PC-3 (cell line): ENCODE data around the gene SYAP1. TPM values are rescaled to one million over a fixed set of nuclear protein-coding genes. Genes with fewer than 3 reads are reported as not detected.
"Not testable (repeated sequence)": the region's sequence is repeated elsewhere in the genome, so short reads cannot be mapped to it uniquely, and the experiment has no call there.

Experiments used
- ATAC-seq: fragments of 200-7000 bp; cut with Tn5 transposase; 2 replicates; pipeline ENCODE4 v1.9.1; 2020; ENCODE audit warnings: mild to moderate bottlenecking, moderate library complexity
- BruUV-seq: library from RNA; stranded (reverse); fragments of 400-500 nt; replicated peaks from 2 replicates; lab custom pipeline; 2021; lab: Mats Ljungman, UMichigan
- CTCF ChIA-PET: fragments of 300-600 bp; sonication (Branson Sonifier 250); formaldehyde crosslinking; loops from one replicate; lab custom pipeline; 2022; ENCODE audit warnings: antibody characterized with exemption; lab: Charles Lee
- POLR2A ChIA-PET: fragments of 300-600 bp; sonication (Branson Sonifier 250); formaldehyde crosslinking; loops from one replicate; lab custom pipeline; 2022; ENCODE audit warnings: antibody characterized with exemption; ENCODE audit not compliant: unreplicated experiment; lab: Charles Lee
- DNase-seq: peaks from one replicate; pipeline ENCODE4 v3.0.0-alpha.2; 2015
- H2AFZ ChIP-seq: fragments of 300-600 bp; sonication (generic); 2 replicates; pipeline ENCODE4 v1.6.0; 2016; ENCODE audit warnings: antibody characterized with exemption, low read length
- H3F3A ChIP-seq: fragments of 300-600 bp; sonication (generic); one replicate; pipeline ENCODE4 v1.6.0; 2017; ENCODE audit warnings: antibody characterized with exemption, low read length, control low read depth, mild to moderate bottlenecking; ENCODE audit not compliant: unreplicated experiment
- H3K27ac ChIP-seq: fragments of 300-600 bp; sonication (generic); 2 replicates; pipeline ENCODE4 v1.5.1; 2016; ENCODE audit warnings: mild to moderate bottlenecking, low read length
- H3K27me3 ChIP-seq: fragments of 300-600 bp; sonication (generic); 2 replicates; pipeline ENCODE4 v1.6.1; 2016; ENCODE audit warnings: low read length, mixed read lengths
- H3K36me3 ChIP-seq: fragments of 300-600 bp; sonication (generic); 2 replicates; pipeline ENCODE4 v1.6.1; 2016; ENCODE audit warnings: low read depth, mixed run types, low read length, mixed read lengths
- H3K4me1 ChIP-seq: fragments of 300-600 bp; sonication (generic); 2 replicates; pipeline ENCODE4 v1.5.1; 2016; ENCODE audit warnings: low read length; ENCODE audit not compliant: insufficient read depth
- H3K4me2 ChIP-seq: fragments of 300-600 bp; sonication (generic); 2 replicates; pipeline ENCODE4 v1.6.0; 2016; ENCODE audit warnings: low read length
- H3K4me3 ChIP-seq: fragments of 300-600 bp; sonication (generic); 2 replicates; pipeline ENCODE4 v1.5.1; 2016; ENCODE audit warnings: mild to moderate bottlenecking, low read length, mixed read lengths
- H3K79me2 ChIP-seq: fragments of 300-600 bp; sonication (generic); 2 replicates; pipeline ENCODE4 v1.6.1; 2017; ENCODE audit warnings: low read length, mixed read lengths
- H3K9ac ChIP-seq: fragments of 300-600 bp; sonication (generic); 2 replicates; pipeline ENCODE4 v1.6.0; 2016; ENCODE audit warnings: mild to moderate bottlenecking, low read length
- H3K9me2 ChIP-seq: fragments of 300-600 bp; sonication (generic); replicated peaks from 2 replicates; pipeline ENCODE4 v1.6.1; 2016; ENCODE audit warnings: mixed run types, low read length, mixed read lengths
- H3K9me3 ChIP-seq: fragments of 300-600 bp; sonication (generic); 2 replicates; pipeline ENCODE4 v1.6.1; 2016; ENCODE audit warnings: low read length, mixed read lengths
- H4K20me1 ChIP-seq: fragments of 300-600 bp; sonication (generic); 2 replicates; pipeline ENCODE4 v1.6.1; 2016; ENCODE audit warnings: low read length, mixed read lengths
- CTCF ChIP-seq: fragments of 300-600 bp; sonication (generic); conservative IDR thresholded peaks from 2 replicates; pipeline ENCODE4 v1.5.1; 2017; ENCODE audit warnings: antibody characterized with exemption, low read depth, mild to moderate bottlenecking, low read length
- EZH2 ChIP-seq: fragments of 300-600 bp; sonication (generic); IDR thresholded peaks from one replicate; pipeline ENCODE4 v1.6.1; 2017; ENCODE audit warnings: antibody characterized with exemption, mild to moderate bottlenecking, low read length; ENCODE audit not compliant: unreplicated experiment
- EZH2phosphoT487 ChIP-seq: fragments of 300-600 bp; sonication (generic); IDR thresholded peaks from 2 replicates; pipeline ENCODE4 v1.6.1; 2018; ENCODE audit warnings: mild to moderate bottlenecking, antibody characterized with exemption, low read length, borderline replicate concordance
- intact Hi-C: fragments of 100-400 bp; cut with micrococcal nuclease; formaldehyde crosslinking; loops from 2 replicates; pipeline ENCODE4 v1.9.0; 2023
- total RNA-seq: library from RNA; depleted of rRNA; stranded (reverse); fragments of >200 nt; gene quantifications from 2 replicates; pipeline ENCODE4 v1.2.3, GENCODE V29; 2014

The SYAP1 gene
- total RNA-seq, 1 experiment from 2014 or later, result 51.9 TPM

DNA sequence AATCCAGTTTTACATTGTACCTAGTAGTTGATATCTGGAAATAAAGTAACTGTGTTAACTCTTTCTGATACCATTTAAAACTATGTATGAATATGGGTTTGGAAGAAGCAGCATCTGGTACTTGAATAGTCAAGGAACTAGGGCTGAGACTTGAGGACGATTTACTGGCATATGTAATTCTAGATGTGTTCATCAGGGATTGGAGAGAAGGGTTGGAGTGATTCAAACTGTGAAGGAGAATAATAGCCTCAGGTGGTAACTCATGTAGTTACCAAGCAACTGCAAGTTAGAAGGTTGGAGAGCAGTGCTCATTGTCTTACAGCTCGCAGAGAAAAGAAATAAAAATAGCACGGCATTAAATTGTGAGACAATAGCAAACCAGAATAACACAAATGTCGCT, 37.3 kb downstream of the SYAP1 start:
- no peaks in the 10 kb centered on the region for H3F3A ChIP-seq
- H3K9me2 ChIP-seq, result no peaks in the 10 kb centered on the region
- H3K9me3 ChIP-seq, result no peaks in the 10 kb centered on the region
- ATAC-seq, result no peak
- BruUV-seq, result no TSS peak
- H3K36me3 ChIP-seq, result peaks cover 38% of the 10 kb centered on the region
- TF ChIP-seq EZH2phosphoT487 (no peak), CTCF (no peak), EZH2 (no peak)
- DNase-seq, result no peak
- CTCF ChIA-PET, result no interaction called here
- no peak overlapping the region for H3K9ac ChIP-seq
- H3K4me3 ChIP-seq, result no peak overlapping the region
- H3K27ac ChIP-seq, result no peak overlapping the region
- no peaks in the 10 kb centered on the region for H3K4me1 ChIP-seq
- intact Hi-C loops, result no loop called here
- POLR2A ChIA-PET, result no interaction called here
- no peaks in the 10 kb centered on the region for H4K20me1 ChIP-seq
- no peak overlapping the region for H3K4me2 ChIP-seq
- H3K79me2 ChIP-seq, result no peaks in the 10 kb centered on the region
- H2AFZ ChIP-seq, result no peak overlapping the region
- no peaks in the 10 kb centered on the region for H3K27me3 ChIP-seq

DNA sequence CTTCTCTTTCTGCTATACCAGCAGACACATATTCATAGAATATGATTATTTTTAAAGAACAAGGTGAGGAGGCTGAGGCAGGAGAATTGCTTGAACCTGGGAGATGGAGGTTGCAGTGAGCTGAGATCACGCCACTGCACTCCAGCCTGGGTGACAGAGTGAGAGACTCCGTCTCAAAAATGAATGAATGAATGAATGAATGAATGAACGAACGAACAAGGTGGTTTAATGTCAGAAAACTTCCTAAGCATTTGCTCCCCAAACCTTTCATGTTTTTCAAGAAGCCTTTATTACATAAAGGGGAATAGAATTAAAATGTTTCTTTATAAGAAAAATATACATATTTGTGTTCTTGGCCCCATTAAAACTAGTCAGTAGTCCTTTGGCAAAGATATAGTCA, 42.1 kb downstream of the SYAP1 start:
- H3F3A ChIP-seq, H3K4me3 ChIP-seq, H3K27me3 ChIP-seq, intact Hi-C loops, ATAC-seq, H4K20me1 ChIP-seq, H3K4me1 ChIP-seq, H3K4me2 ChIP-seq, DNase-seq, H3K27ac ChIP-seq, H3K79me2 ChIP-seq, H3K9me3 ChIP-seq, H2AFZ ChIP-seq, H3K9me2 ChIP-seq, BruUV-seq, POLR2A ChIA-PET, H3K9ac ChIP-seq, CTCF ChIA-PET: not testable (repeated sequence)
- H3K36me3 ChIP-seq, result peaks cover 24% of the 10 kb centered on the region

DNA sequence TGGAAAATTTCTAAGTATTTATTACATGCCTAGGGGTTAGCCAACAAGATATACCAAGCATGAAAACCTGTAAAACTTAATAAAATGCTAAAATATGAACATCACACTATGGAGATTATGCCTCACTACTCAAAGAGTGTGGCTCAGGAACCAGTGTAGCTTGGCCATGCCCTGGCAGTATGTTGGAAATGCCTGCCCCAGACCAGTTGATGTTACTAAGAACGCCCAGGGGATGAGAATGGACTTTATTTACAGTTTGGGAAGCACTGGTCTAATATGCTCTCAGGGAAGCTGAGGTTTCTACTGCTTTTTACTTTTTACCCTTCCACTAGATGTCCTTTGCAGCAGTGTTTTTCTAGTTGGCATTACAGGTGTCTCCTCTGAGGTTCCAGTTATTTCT, 43.2 kb downstream of the SYAP1 start:
- no peak overlapping the region for H3K9ac ChIP-seq
- H3K27ac ChIP-seq, result no peak overlapping the region
- no peaks in the 10 kb centered on the region for H3K79me2 ChIP-seq
- no TSS peak for BruUV-seq
- TF ChIP-seq CTCF (no peak), EZH2phosphoT487 (no peak), EZH2 (no peak)
- no peaks in the 10 kb centered on the region for H3F3A ChIP-seq
- no peaks in the 10 kb centered on the region for H3K4me1 ChIP-seq
- H4K20me1 ChIP-seq, result no peaks in the 10 kb centered on the region
- H3K4me2 ChIP-seq, result no peak overlapping the region
- H3K9me2 ChIP-seq, result no peaks in the 10 kb centered on the region
- ATAC-seq (no peak), DNase-seq (no peak)
- no peaks in the 10 kb centered on the region for H3K9me3 ChIP-seq
- POLR2A ChIA-PET, result no interaction called here
- intact Hi-C loops, result no loop called here
- CTCF ChIA-PET, result no interaction called here
- H3K36me3 ChIP-seq, result peaks cover 17% of the 10 kb centered on the region; the same call in 1 of the 2 replicates
- H3K27me3 ChIP-seq, result no peaks in the 10 kb centered on the region
- H2AFZ ChIP-seq, result no peak overlapping the region
- H3K4me3 ChIP-seq, result no peak overlapping the region
